Smooth muscle cell (in vitro differentiated cells): ENCODE results near the gene CAPS. TPM values are rescaled to one million over a fixed set of nuclear protein-coding genes. Genes with fewer than 3 reads are reported as not detected.
"Not testable (repeated sequence)": the region's sequence is repeated elsewhere in the genome, so short reads cannot be mapped to it uniquely, and the experiment has no call there.

Experiments
- DNase-seq: peaks from one replicate; lab custom pipeline; 2025; ENCODE audit not compliant: unreplicated experiment; lab: John Stamatoyannopoulos, UW
- H2AFZ ChIP-seq: fragments of 200-600 bp; sonication (generic); 2 replicates; pipeline ENCODE4 v1.6.0; 2016; ENCODE audit warnings: antibody characterized with exemption, low read depth, mild to moderate bottlenecking
- H3F3A ChIP-seq: fragments of 200-600 bp; sonication (generic); 2 replicates; pipeline ENCODE4 v1.6.0; 2017; ENCODE audit warnings: antibody characterized with exemption, low read depth
- H3K27ac ChIP-seq: fragments of 200-600 bp; sonication (generic); 2 replicates; pipeline ENCODE4 v1.5.1; 2016; ENCODE audit warnings: low read depth, mild to moderate bottlenecking
- H3K27me3 ChIP-seq: fragments of 200-600 bp; sonication (generic); 2 replicates; pipeline ENCODE4 v1.6.1; 2016; ENCODE audit warnings: low read depth, mild to moderate bottlenecking
- H3K36me3 ChIP-seq: fragments of 200-600 bp; sonication (generic); 2 replicates; pipeline ENCODE4 v1.5.1; 2016; ENCODE audit warnings: low read depth
- H3K4me1 ChIP-seq: fragments of 200-600 bp; sonication (generic); 2 replicates; pipeline ENCODE4 v1.5.1; 2016; ENCODE audit warnings: low read depth
- H3K4me2 ChIP-seq: fragments of 200-600 bp; sonication (generic); 2 replicates; pipeline ENCODE4 v1.6.0; 2016; ENCODE audit warnings: mild to moderate bottlenecking
- H3K4me3 ChIP-seq: fragments of 200-600 bp; sonication (generic); 2 replicates; pipeline ENCODE4 v1.5.1; 2016; ENCODE audit warnings: mild to moderate bottlenecking
- H3K79me2 ChIP-seq: fragments of 200-600 bp; sonication (generic); 2 replicates; pipeline ENCODE4 v1.6.0; 2016; ENCODE audit warnings: low read depth, mild to moderate bottlenecking
- H3K9ac ChIP-seq: fragments of 200-600 bp; sonication (generic); 2 replicates; pipeline ENCODE4 v1.6.0; 2016; ENCODE audit warnings: low read depth
- H3K9me3 ChIP-seq: fragments of 200-600 bp; sonication (generic); replicated peaks from 2 replicates; pipeline ENCODE4 v1.5.1; 2016; ENCODE audit warnings: low read depth
- H4K20me1 ChIP-seq: fragments of 200-600 bp; sonication (generic); 2 replicates; pipeline ENCODE4 v1.6.0; 2016; ENCODE audit warnings: low read depth
- CTCF ChIP-seq: fragments of 200-600 bp; sonication (generic); IDR thresholded peaks from 2 replicates; pipeline ENCODE4 v1.5.1; 2017; ENCODE audit warnings: borderline replicate concordance, mild to moderate bottlenecking, antibody characterized with exemption; ENCODE audit not compliant: insufficient read depth, poor library complexity, severe bottlenecking
- WGBS: methylation state at CpG from one replicate; pipeline ENCODE4 v1.1.7; 2016; ENCODE audit warnings: low lambda C conversion rate; 5-methylcytosine and 5-hydroxymethylcytosine counted together
- polyA plus RNA-seq: library from polyadenylated mRNA; unstranded; fragments of >200 nt; fragmentation: Nextera tagmentation; extraction: Ambion mirVana; gene quantifications from 2 replicates; pipeline ENCODE4 v1.2.1, GENCODE V29; 2016
- total RNA-seq: library from RNA; depleted of rRNA; stranded (reverse); fragments of >200 nt; gene quantifications from 2 replicates; pipeline ENCODE4 v1.2.3, GENCODE V29; 2014

CAPS gene
- total and polyA plus RNA-seq, 2 experiments from 2014 or later = 5.1 to 17.3 TPM

DNA sequence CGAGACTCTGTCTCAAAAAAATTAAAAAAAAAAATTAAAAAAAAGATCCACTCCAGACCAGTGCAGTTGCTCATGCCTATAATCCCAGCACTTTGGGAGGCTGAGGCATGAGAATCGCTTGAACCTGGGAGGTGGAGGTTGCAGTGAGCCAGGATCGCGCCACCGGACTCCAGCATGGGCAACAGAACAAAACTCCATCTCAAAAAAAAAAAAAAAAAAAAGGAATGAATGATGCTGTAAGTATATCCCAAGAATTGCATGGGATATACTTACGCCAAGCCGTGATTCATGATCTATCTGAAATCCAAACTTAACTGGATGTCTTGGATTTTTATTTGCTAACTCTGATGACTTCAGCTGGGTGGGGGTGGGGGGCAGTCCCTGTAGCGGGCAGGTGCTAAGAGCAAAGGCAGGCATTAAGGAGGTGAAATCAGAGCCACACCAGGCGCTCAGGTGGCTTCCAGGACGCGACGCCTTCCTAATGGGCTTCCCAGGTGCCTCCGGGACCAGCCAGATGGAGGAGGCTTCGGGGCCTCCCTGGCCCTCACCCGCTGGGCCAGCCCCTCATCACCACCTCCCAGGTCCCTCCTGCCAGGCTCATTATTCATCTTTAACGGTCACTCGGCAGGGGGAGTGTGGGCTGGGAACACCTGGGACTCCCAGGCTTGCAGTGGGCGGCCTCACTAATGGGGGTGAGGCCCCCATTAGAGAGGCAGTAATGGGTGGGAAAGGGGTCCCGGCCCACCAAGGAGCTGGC, 32.3 kb upstream of the CAPS start:
- Histone ChIP-seq H4K20me1 (no peaks in the 10 kb centered on the region), H3K4me1 (peaks cover 10% of the 10 kb centered on the region), H3K27ac (no peak overlapping the region), H3K9ac (no peak overlapping the region), H3K9me3 (no peaks in the 10 kb centered on the region), H3K27me3 (no peaks in the 10 kb centered on the region), H3K4me2 (no peak overlapping the region), H3F3A (no peaks in the 10 kb centered on the region), H3K79me2 (no peaks in the 10 kb centered on the region), H2AFZ (no peak overlapping the region), H3K36me3 (no peaks in the 10 kb centered on the region), H3K4me3 (no peak overlapping the region)
- no peak for TF ChIP-seq CTCF
- WGBS = 82% methylated on average over 19 of the region's 19 CpGs
- no peak for DNase-seq

GRCh38 chr19:5882421-5882968, 31.6 kb upstream of the CAPS start:
- Histone ChIP-seq H2AFZ (no peak overlapping the region), H3K79me2 (no peaks in the 10 kb centered on the region), H3K27ac (no peak overlapping the region), H3K4me3 (no peak overlapping the region), H3K9me3 (no peaks in the 10 kb centered on the region), H3K27me3 (no peaks in the 10 kb centered on the region), H3K9ac (no peak overlapping the region), H4K20me1 (no peaks in the 10 kb centered on the region), H3K4me1 (peaks cover 10% of the 10 kb centered on the region), H3K36me3 (no peaks in the 10 kb centered on the region), H3F3A (no peaks in the 10 kb centered on the region), H3K4me2 (no peak overlapping the region)
- no peak for DNase-seq
- WGBS = 75% methylated on average over 9 of the region's 9 CpGs
- TF ChIP-seq CTCF = no peak

- not testable (repeated sequence) for H3K9me3 ChIP-seq, H3K4me2 ChIP-seq, H3K36me3 ChIP-seq, H3K27ac ChIP-seq, H3K27me3 ChIP-seq, H3K9ac ChIP-seq, H3K4me3 ChIP-seq, H3F3A ChIP-seq, H3K79me2 ChIP-seq, H2AFZ ChIP-seq, DNase-seq, H4K20me1 ChIP-seq
- WGBS = 89% methylated on average over 13 of the region's 13 CpGs
- H3K4me1 ChIP-seq = peaks cover 10% of the 10 kb centered on the region
Measured at GRCh38 chr19:5883157-5883873, 30.7 kb upstream of the CAPS start.

DNA sequence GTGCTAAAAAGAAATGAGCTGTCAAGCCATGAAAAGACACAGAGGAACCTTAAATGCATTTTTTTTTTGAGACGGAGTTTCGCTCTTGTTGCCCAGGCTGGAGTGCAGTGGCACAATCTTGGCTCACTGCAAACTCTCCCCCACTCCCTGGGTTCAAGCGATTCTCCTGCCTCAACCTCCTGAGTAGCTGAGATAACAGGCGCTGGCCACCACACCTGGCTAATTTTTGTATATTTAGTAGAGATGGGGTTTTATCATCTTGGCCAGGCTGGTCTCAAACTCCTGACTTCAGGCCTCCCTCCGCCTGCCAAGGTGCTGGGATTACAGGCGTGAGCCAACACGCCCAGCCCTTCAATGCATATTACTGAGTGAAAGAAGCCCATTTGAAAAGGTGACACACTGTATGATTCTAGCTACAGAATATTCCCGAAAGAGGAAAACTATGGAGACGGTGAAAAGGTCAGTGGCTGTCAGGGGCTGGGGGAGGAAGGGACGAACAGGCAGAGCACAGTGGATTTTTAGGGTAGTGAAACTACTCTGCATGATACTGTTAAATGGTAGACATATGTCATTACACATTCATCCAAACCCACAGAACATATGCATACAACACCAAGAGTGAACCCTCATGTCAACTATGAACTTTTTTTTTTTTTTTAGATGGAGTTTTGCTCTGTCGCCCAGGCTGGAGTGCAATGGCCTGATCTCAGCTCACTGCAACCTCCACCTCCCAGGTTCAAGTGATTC, 29.8 kb upstream of the CAPS start:
- not testable (repeated sequence) for H3K79me2 ChIP-seq, DNase-seq, H3K27me3 ChIP-seq, H3K9me3 ChIP-seq, H3K4me2 ChIP-seq, H3K9ac ChIP-seq, H3K4me3 ChIP-seq, H3K36me3 ChIP-seq, H4K20me1 ChIP-seq, H3F3A ChIP-seq, H3K27ac ChIP-seq, H2AFZ ChIP-seq
- 89% methylated on average over 11 of the region's 11 CpGs for WGBS
- H3K4me1 ChIP-seq = peaks cover 10% of the 10 kb centered on the region
